GM23248 (cell line): Measurements from ENCODE around the gene SPTLC1. TPM values are rescaled to one million over a fixed set of nuclear protein-coding genes. Genes with fewer than 3 reads are reported as not detected.
"Not testable (repeated sequence)": the region's sequence is repeated elsewhere in the genome, so short reads cannot be mapped to it uniquely, and the experiment has no call there.

Source experiments
- DNase-seq: peaks from one replicate; pipeline ENCODE4 v3.0.0-alpha.2; 2015
- H2AFZ ChIP-seq: fragments of 200-600 bp; sonication (generic); 2 replicates; pipeline ENCODE4 v1.6.1; 2016; ENCODE audit warnings: antibody characterized with exemption
- H3F3A ChIP-seq: fragments of 200-600 bp; sonication (generic); 2 replicates; pipeline ENCODE4 v1.6.1; 2016; ENCODE audit warnings: mild to moderate bottlenecking, antibody characterized with exemption, mixed run types; ENCODE audit not compliant: insufficient read depth
- H3K27ac ChIP-seq: fragments of 200-600 bp; sonication (generic); 2 replicates; pipeline ENCODE4 v1.5.1; 2016; ENCODE audit warnings: mild to moderate bottlenecking
- H3K27me3 ChIP-seq: fragments of 200-600 bp; sonication (generic); replicated peaks from 2 replicates; pipeline ENCODE4 v1.6.1; 2016; ENCODE audit warnings: mild to moderate bottlenecking; ENCODE audit not compliant: insufficient read depth
- H3K36me3 ChIP-seq: fragments of 200-600 bp; sonication (generic); 2 replicates; pipeline ENCODE4 v1.6.1; 2016; ENCODE audit warnings: low read depth, mild to moderate bottlenecking
- H3K4me1 ChIP-seq: fragments of 200-600 bp; sonication (generic); 2 replicates; pipeline ENCODE4 v1.6.1; 2016; ENCODE audit warnings: mild to moderate bottlenecking; ENCODE audit not compliant: insufficient read depth
- H3K4me2 ChIP-seq: fragments of 200-600 bp; sonication (generic); one replicate; pipeline ENCODE4 v1.6.1; 2016; ENCODE audit warnings: mild to moderate bottlenecking; ENCODE audit not compliant: unreplicated experiment
- H3K4me3 ChIP-seq: fragments of 200-600 bp; sonication (generic); 2 replicates; pipeline ENCODE4 v1.5.1; 2016; ENCODE audit warnings: mild to moderate bottlenecking
- H3K79me2 ChIP-seq: fragments of 200-600 bp; sonication (generic); 2 replicates; pipeline ENCODE4 v1.6.1; 2016; ENCODE audit warnings: mild to moderate bottlenecking; ENCODE audit not compliant: insufficient read depth
- H3K9ac ChIP-seq: fragments of 200-600 bp; sonication (generic); 2 replicates; pipeline ENCODE4 v1.6.1; 2016; ENCODE audit warnings: mild to moderate bottlenecking
- H3K9me2 ChIP-seq: fragments of 200-600 bp; sonication (generic); 2 replicates; pipeline ENCODE4 v1.6.1; 2016; ENCODE audit warnings: mixed run types, mild to moderate bottlenecking, moderate library complexity; ENCODE audit not compliant: insufficient read depth
- H3K9me3 ChIP-seq: fragments of 200-600 bp; sonication (generic); one replicate; pipeline ENCODE4 v1.6.1; 2017; ENCODE audit warnings: low read depth
- H4K20me1 ChIP-seq: fragments of 200-600 bp; sonication (generic); 2 replicates; pipeline ENCODE4 v1.6.0; 2016; ENCODE audit not compliant: insufficient read depth
- EZH2 ChIP-seq: fragments of 200-600 bp; sonication (generic); IDR thresholded peaks from 2 replicates; pipeline ENCODE4 v1.6.1; 2018; ENCODE audit warnings: antibody characterized with exemption, mild to moderate bottlenecking; ENCODE audit not compliant: insufficient read depth, poor library complexity, severe bottlenecking
- EZH2phosphoT487 ChIP-seq: fragments of 200-600 bp; sonication (generic); IDR thresholded peaks from 2 replicates; pipeline ENCODE4 v1.6.1; 2018; ENCODE audit warnings: antibody characterized with exemption, moderate library complexity, mild to moderate bottlenecking, low read depth; ENCODE audit not compliant: insufficient read depth
- WGBS, 2 experiments: methylation state at CpG; one replicate each; pipeline ENCODE4 v1.1.6; 2015 to 2017; ENCODE audit warnings: low lambda C conversion rate in 2 of 2, low coverage in 1 of 2; ENCODE audit errors: missing lambda C conversion rate in 2 of 2; 5-methylcytosine and 5-hydroxymethylcytosine counted together
- in situ Hi-C: fragments of 300-500 bp; cut with MboI; formaldehyde crosslinking; loops from 2 replicates; pipeline ENCODE4 v1.15.0; 2020
- polyA plus RNA-seq: library from polyadenylated mRNA; unstranded; fragments of >200 nt; fragmentation: Nextera tagmentation; extraction: Ambion mirVana; gene quantifications from 2 replicates; pipeline ENCODE4 v1.2.1, GENCODE V29; 2016
- total RNA-seq: library from RNA; depleted of rRNA; stranded (reverse); fragments of >200 nt; shearing (Covaris generic); gene quantifications from 2 replicates; pipeline ENCODE4 v1.2.3, GENCODE V29; 2014

The SPTLC1 gene
- total and polyA plus RNA-seq, 2 experiments from 2014 or later = 115 to 142 TPM

GRCh38 chr9:92151691-92152393 is 36.6 kb upstream of the SPTLC1 start:
- H3K9ac ChIP-seq = peak overlapping the region; percentile 80
- H2AFZ ChIP-seq = peak overlapping the region; percentile 25; the same call in 1 of the 2 replicates

GRCh38 chr9:92150501-92151470 is 35.6 kb upstream of the SPTLC1 start:
- H3K9ac ChIP-seq = peak overlapping the region; percentile 80
- H3K36me3 ChIP-seq, H3K79me2 ChIP-seq, in situ Hi-C loops, DNase-seq, H3K9me2 ChIP-seq, H4K20me1 ChIP-seq, H3K27me3 ChIP-seq, H3K9me3 ChIP-seq: not testable (repeated sequence)
- 0 out of 2 replicates have a peak overlapping the region, but pooled peaks have one; percentile 25 for H2AFZ ChIP-seq
- peaks cover 62% of the 10 kb centered on the region for H3K4me1 ChIP-seq
- H3K4me2 ChIP-seq = peak overlapping the region; percentile 73
- H3F3A ChIP-seq = peaks cover 66% of the 10 kb centered on the region
- H3K4me3 ChIP-seq = peak overlapping the region; percentile 35; the same call in 1 of the 2 replicates
- WGBS, 2 experiments = 33 to 42% methylated on average over 7 of the region's 7 CpGs
- H3K27ac ChIP-seq = peak overlapping the region; percentile 98

More at GRCh38 chr9:92151691-92152393, 36.6 kb upstream of the SPTLC1 start:
- Histone ChIP-seq H3K79me2 (no peaks in the 10 kb centered on the region; the same call in 1 of the 2 replicates), H3K4me2 (peak overlapping the region; percentile 73), H4K20me1 (no peaks in the 10 kb centered on the region), H3F3A (peaks cover 56% of the 10 kb centered on the region), H3K36me3 (no peaks in the 10 kb centered on the region), H3K27ac (peak overlapping the region; percentile 98), H3K4me1 (peaks cover 53% of the 10 kb centered on the region), H3K27me3 (no peaks in the 10 kb centered on the region), H3K4me3 (peak overlapping the region; percentile 35), H3K9me3 (no peaks in the 10 kb centered on the region), H3K9me2 (no peaks in the 10 kb centered on the region)
- DNase-seq = peak; percentile 97
- in situ Hi-C loops = no loop called here
- WGBS, 2 experiments = 5 to 11% methylated on average over 15 of the region's 15 CpGs
- TF ChIP-seq EZH2phosphoT487 (no peak), EZH2 (no peak)

- peaks cover 47% of the 10 kb centered on the region for H3K4me1 ChIP-seq
- WGBS, 2 experiments = 85 to 88% methylated on average over 8 of the region's 8 CpGs
- TF ChIP-seq EZH2phosphoT487 (no peak), EZH2 (no peak)
- H3K9ac ChIP-seq = peak overlapping the region; percentile 68
- H3K27ac ChIP-seq = peak overlapping the region; percentile 87
- H3F3A ChIP-seq = peaks cover 66% of the 10 kb centered on the region
- in situ Hi-C loops = loop anchor here (25.0 kb wide), 1 partner anchor 489 kb away; no protein-coding TSS in a partner anchor
- no peaks in the 10 kb centered on the region for H3K27me3 ChIP-seq
- H4K20me1 ChIP-seq = no peaks in the 10 kb centered on the region
- peaks cover 5% of the 10 kb centered on the region; the same call in 1 of the 2 replicates for H3K79me2 ChIP-seq
- no peak overlapping the region for H3K4me3 ChIP-seq
- DNase-seq = no peak
- H3K4me2 ChIP-seq = peak overlapping the region; percentile 67
- no peaks in the 10 kb centered on the region for H3K9me3 ChIP-seq
- H3K9me2 ChIP-seq = no peaks in the 10 kb centered on the region
- H3K36me3 ChIP-seq = no peaks in the 10 kb centered on the region
- H2AFZ ChIP-seq = peak overlapping the region; percentile 67; the same call in 1 of the 2 replicates
Observed at GRCh38 chr9:92147852-92148180, 32.6 kb upstream of the SPTLC1 start.

- H3K27me3 ChIP-seq = no peaks in the 10 kb centered on the region
- peak overlapping the region; percentile 67 for H3K4me2 ChIP-seq
- no peaks in the 10 kb centered on the region for H3K9me3 ChIP-seq
- H4K20me1 ChIP-seq = no peaks in the 10 kb centered on the region
- in situ Hi-C loops = loop anchor here (25.0 kb wide), 1 partner anchor 490 kb away; no protein-coding TSS in a partner anchor
- peaks cover 42% of the 10 kb centered on the region for H3K4me1 ChIP-seq
- peaks cover 8% of the 10 kb centered on the region; the same call in 1 of the 2 replicates for H3K79me2 ChIP-seq
- WGBS, 2 experiments = 19 to 20% methylated on average over 21 of the region's 21 CpGs
- TF ChIP-seq EZH2phosphoT487 = no peak
- no peak for TF ChIP-seq EZH2
- H3K27ac ChIP-seq = peak overlapping the region; percentile 87
- H3K9me2 ChIP-seq = no peaks in the 10 kb centered on the region
- peak overlapping the region; percentile 68 for H3K9ac ChIP-seq
- peaks cover 60% of the 10 kb centered on the region for H3F3A ChIP-seq
- peak overlapping the region; percentile 67 for H2AFZ ChIP-seq
- no peaks in the 10 kb centered on the region for H3K36me3 ChIP-seq
- H3K4me3 ChIP-seq = peak overlapping the region; percentile 27
- peak; percentile 92 for DNase-seq
Observed at GRCh38 chr9:92147030-92147851, 32.0 kb upstream of the SPTLC1 start.
